GM08714 (cell line): ENCODE results near the gene AGAP3.
"Not testable (repeated sequence)": the region's sequence is repeated elsewhere in the genome, so short reads cannot be mapped to it uniquely, and the experiment has no call there.

Source experiments
- H3K4me3 ChIP-seq: fragments of 200-500 bp; sonication (Bioruptor generic); 2 replicates; pipeline ENCODE4 v1.5.1; 2014; ENCODE audit warnings: mild to moderate bottlenecking, low read length, inconsistent platforms
- ZNF274 ChIP-seq: IDR thresholded peaks from 2 replicates; pipeline ENCODE4 v1.6.1; 2012; ENCODE audit warnings: mild to moderate bottlenecking, low read depth, low read length

Gene AGAP3

GRCh38 chr7:151085691-151086620, at the start of gene AGAP3:
AGAP3 (plus strand) TSS chr7:151086475; CDS start chr7:151086742, 267 bp downstream.
- peak within 1 kb of the TSS; percentile 90 for H3K4me3 ChIP-seq
- no peak for TF ChIP-seq ZNF274

- no peak overlapping the region for H3K4me3 ChIP-seq
- no peak for TF ChIP-seq ZNF274
Observed at GRCh38 chr7:151038951-151039849, 47.1 kb upstream of the AGAP3 start.

- H3K4me3 ChIP-seq, result no peak overlapping the region
- TF ChIP-seq ZNF274, result no peak
Observed at GRCh38 chr7:151039850-151040548, 46.3 kb upstream of the AGAP3 start.

GRCh38 chr7:151040616-151041375, 45.5 kb upstream of the AGAP3 start:
- no peak for TF ChIP-seq ZNF274
- no peak overlapping the region for H3K4me3 ChIP-seq

GRCh38 chr7:151043449-151043848, 42.8 kb upstream of the AGAP3 start:
- not testable (repeated sequence) for H3K4me3 ChIP-seq

GRCh38 chr7:151043959-151044358, 42.3 kb upstream of the AGAP3 start:
- H3K4me3 ChIP-seq, result no peak overlapping the region
- TF ChIP-seq ZNF274, result no peak

- H3K4me3 ChIP-seq, result no peak overlapping the region
- TF ChIP-seq ZNF274, result no peak
Observed at GRCh38 chr7:151045262-151045661, 41.0 kb upstream of the AGAP3 start.

GRCh38 chr7:151045967-151046366, 40.3 kb upstream of the AGAP3 start:
- H3K4me3 ChIP-seq, result no peak overlapping the region
- TF ChIP-seq ZNF274, result no peak

- no peak overlapping the region for H3K4me3 ChIP-seq
- no peak for TF ChIP-seq ZNF274
Observed at GRCh38 chr7:151046603-151047573, 39.4 kb upstream of the AGAP3 start.

GRCh38 chr7:151047976-151048815, 38.1 kb upstream of the AGAP3 start, which contains the start of gene ASIC3:
ASIC3 (plus strand) TSS chr7:151048531; CDS start chr7:151048886, 355 bp downstream.
- no peak within 1 kb of the TSS for H3K4me3 ChIP-seq
- TF ChIP-seq ZNF274, result no peak

- no peak for TF ChIP-seq ZNF274
- no peak overlapping the region for H3K4me3 ChIP-seq
Observed at GRCh38 chr7:151048911-151049463, 37.3 kb upstream of the AGAP3 start.
